SK-N-SH (cell line): ENCODE measurements around the gene RAB15. TPM values are rescaled to one million over a fixed set of nuclear protein-coding genes. Genes with fewer than 3 reads are reported as not detected.

Experiments
- CTCF ChIA-PET: fragments of 300-600, 350-600 bp; formaldehyde crosslinking; extraction: SDS; loops from one replicate; lab custom pipeline; 2021; lab: Yijun Ruan, JAX
- POLR2A ChIA-PET: fragments of 350-600 bp; sonication (Branson Sonifier 250); formaldehyde crosslinking; extraction: SDS; loops from one replicate; lab custom pipeline; 2020; ENCODE audit warnings: antibody characterized with exemption, inconsistent platforms; lab: Yijun Ruan, JAX
- DNase-seq: peaks from one replicate; pipeline ENCODE4 v3.0.0; 2012
- H2AFZ ChIP-seq: fragments of 200-600 bp; sonication (generic); 2 replicates; pipeline ENCODE4 v1.8.1; 2016; ENCODE audit warnings: antibody characterized with exemption, mild to moderate bottlenecking, low read depth
- H3F3A ChIP-seq: fragments of 200-600 bp; sonication (generic); replicated peaks from 2 replicates; pipeline ENCODE3; 2016; ENCODE audit warnings: antibody characterized with exemption, mild to moderate bottlenecking; ENCODE audit not compliant: insufficient read depth
- H3K27ac ChIP-seq, 2 experiments: fragments of 200-500 bp in 1 of 2; fragments of 200-600 bp in 1 of 2; sonication (Bioruptor generic) in 1 of 2; sonication (generic), shearing (Covaris generic) in 1 of 2; 2 replicates each; pipeline versions ENCODE4 v1.5.1 to v1.6.1; 2014 to 2016; ENCODE audit warnings: low read depth in 2 of 2, inconsistent platforms in 1 of 2, low read length in 1 of 2, mild to moderate bottlenecking in 1 of 2, mixed read lengths in 1 of 2
- H3K27me3 ChIP-seq: fragments of 200-600 bp; sonication (generic), shearing (Covaris generic); 2 replicates; pipeline ENCODE4 v1.6.1; 2016; ENCODE audit warnings: mixed run types; ENCODE audit not compliant: insufficient read depth
- H3K36me3 ChIP-seq, 2 experiments: fragments of 200-500 bp in 1 of 2; fragments of 200-600 bp in 1 of 2; sonication (Bioruptor generic) in 1 of 2; sonication (generic) in 1 of 2; replicated peaks in 1 of 2; 2 replicates each; pipeline versions ENCODE3 to v1.5.1; 2014 to 2016; ENCODE audit warnings: low read length in 1 of 2, mild to moderate bottlenecking in 1 of 2; ENCODE audit not compliant: insufficient read depth in 2 of 2, control insufficient read depth in 1 of 2
- H3K4me1 ChIP-seq, 2 experiments: fragments of 200-500 bp in 1 of 2; fragments of 200-600 bp in 1 of 2; sonication (Bioruptor generic) in 1 of 2; sonication (generic), shearing (Covaris generic) in 1 of 2; 2 replicates each; pipeline versions ENCODE4 v1.5.1 to v1.6.1; 2014 to 2016; ENCODE audit warnings: low read depth in 1 of 2, low read length in 1 of 2, mixed run types in 1 of 2; ENCODE audit not compliant: insufficient read depth in 2 of 2, control insufficient read depth in 1 of 2
- H3K4me2 ChIP-seq: fragments of 200-600 bp; sonication (generic), shearing (Covaris generic); 2 replicates; pipeline ENCODE4 v1.6.1; 2017; ENCODE audit warnings: mixed run types
- H3K4me3 ChIP-seq, 2 experiments: fragments of 200-500 bp in 1 of 2; fragments of 200-600 bp in 1 of 2; sonication (Bioruptor generic) in 1 of 2; sonication (generic), shearing (Covaris generic) in 1 of 2; 2 replicates each; pipeline versions ENCODE4 v1.5.1 to v1.8.1; 2014 to 2016; ENCODE audit warnings: low read depth in 2 of 2, inconsistent platforms in 1 of 2, low read length in 1 of 2, mild to moderate bottlenecking in 1 of 2, mixed read lengths in 1 of 2, moderate library complexity in 1 of 2
- H3K79me2 ChIP-seq: fragments of 200-600 bp; sonication (generic); 2 replicates; pipeline ENCODE4 v1.8.1; 2017; ENCODE audit warnings: mild to moderate bottlenecking; ENCODE audit not compliant: insufficient read depth
- H3K9ac ChIP-seq: fragments of 200-600 bp; sonication (generic); 2 replicates; pipeline ENCODE4 v1.6.1; 2017; ENCODE audit warnings: mixed run types
- H3K9me2 ChIP-seq: fragments of 200-600 bp; sonication (generic); 2 replicates; pipeline ENCODE4 v1.6.1; 2017; ENCODE audit warnings: mixed run types
- H3K9me3 ChIP-seq: fragments of 200-600 bp; sonication (generic); 2 replicates; pipeline ENCODE4 v1.6.1; 2017; ENCODE audit warnings: mixed run types, mild to moderate bottlenecking, moderate library complexity
- H4K20me1 ChIP-seq: fragments of 200-600 bp; sonication (generic); 2 replicates; pipeline ENCODE4 v1.6.1; 2017; ENCODE audit warnings: mild to moderate bottlenecking, mixed run types; ENCODE audit not compliant: insufficient read depth
- CHD2 ChIP-seq: fragments of 150-350 bp; IDR thresholded peaks from 2 replicates; pipeline ENCODE4 v1.6.1; 2018; ENCODE audit warnings: low read length; ENCODE audit not compliant: partially characterized antibody
- CTCF ChIP-seq: fragments of 200-600 bp; sonication (generic); IDR thresholded peaks from 2 replicates; pipeline ENCODE4 v1.6.1; 2017; ENCODE audit warnings: antibody characterized with exemption, mild to moderate bottlenecking, moderate library complexity
- ELF1 ChIP-seq: IDR thresholded peaks from 2 replicates; pipeline ENCODE4 v1.4.0; 2012
- EZH2phosphoT487 ChIP-seq: fragments of 200-600 bp; sonication (generic); IDR thresholded peaks from 2 replicates; pipeline ENCODE4 v1.6.1; 2017; ENCODE audit warnings: low read depth, mixed run types, mild to moderate bottlenecking, antibody characterized with exemption, moderate library complexity, borderline replicate concordance
- FOSL2 ChIP-seq: IDR thresholded peaks from 2 replicates; pipeline ENCODE4 v1.4.0; 2012; ENCODE audit warnings: low read depth, mild to moderate bottlenecking, moderate library complexity, borderline replicate concordance
- FOXJ3 ChIP-seq: sonication (generic); formaldehyde crosslinking; IDR thresholded peaks from 2 replicates; pipeline ENCODE4 v1.5.1; 2020; ENCODE audit warnings: mild to moderate bottlenecking, missing genetic modification reagents
- FOXM1 ChIP-seq: IDR thresholded peaks from 2 replicates; pipeline ENCODE4 v1.4.0; 2012; ENCODE audit warnings: low read depth, mild to moderate bottlenecking
- IRF3 ChIP-seq: fragments of 150-350 bp; IDR thresholded peaks from 2 replicates; pipeline ENCODE4 v1.6.1; 2016; ENCODE audit warnings: mild to moderate bottlenecking, low read depth, low read length
- JUND ChIP-seq: IDR thresholded peaks from 2 replicates; pipeline ENCODE4 v1.4.0; 2012
- MEF2A ChIP-seq: IDR thresholded peaks from 2 replicates; pipeline ENCODE4 v1.4.0; 2012; ENCODE audit warnings: low read depth, borderline replicate concordance
- PBX3 ChIP-seq: IDR thresholded peaks from 2 replicates; pipeline ENCODE4; 2012
- POLR2AphosphoS5 ChIP-seq: IDR thresholded peaks from 2 replicates; pipeline ENCODE4 v1.6.1; 2012; ENCODE audit warnings: low read depth, low read length
- RAD21 ChIP-seq: IDR thresholded peaks from 2 replicates; pipeline ENCODE4 v1.6.1; 2012; ENCODE audit warnings: mild to moderate bottlenecking, low read length
- RCOR1 ChIP-seq: fragments of 150-350 bp; IDR thresholded peaks from 2 replicates; pipeline ENCODE4 v1.6.1; 2017; ENCODE audit warnings: antibody characterized with exemption, low read length
- SMC3 ChIP-seq: IDR thresholded peaks from 2 replicates; pipeline ENCODE4 v1.6.1; 2012; ENCODE audit warnings: low read depth, low read length, improper control_type of control experiment
- TAF1 ChIP-seq: IDR thresholded peaks from 2 replicates; pipeline ENCODE4 v1.6.1; 2012; ENCODE audit warnings: low read depth, mild to moderate bottlenecking, low read length, moderate library complexity, borderline replicate concordance
- TCF12 ChIP-seq: IDR thresholded peaks from 2 replicates; pipeline ENCODE4 v1.4.0; 2012
- USF2 ChIP-seq: fragments of 150-350 bp; IDR thresholded peaks from 2 replicates; pipeline ENCODE4 v1.6.1; 2017; ENCODE audit warnings: antibody characterized with exemption, low read length, low read depth, borderline replicate concordance
- YY1 ChIP-seq: IDR thresholded peaks from 2 replicates; pipeline ENCODE4 v1.4.0; 2012; ENCODE audit warnings: low read depth, mild to moderate bottlenecking
- WGBS: methylation state at CpG from one replicate; pipeline ENCODE4 v1.1.6; 2017; ENCODE audit warnings: low lambda C conversion rate; 5-methylcytosine and 5-hydroxymethylcytosine counted together
- polyA plus RNA-seq, 3 experiments: library from polyadenylated mRNA; depleted of rRNA; stranded (reverse); fragments of >200 nt; gene quantifications; 2 replicates each; pipeline ENCODE4 v1.2.3, GENCODE V29; 2012

The RAB15 gene
- polyA plus RNA-seq, 1 of the 3 experiments (the other 2 are of a cell fraction) = 14.2 TPM

- no peak overlapping the region for H3K4me2 ChIP-seq
- H3F3A ChIP-seq = peaks cover 11% of the 10 kb centered on the region
- H3K27me3 ChIP-seq = no peaks in the 10 kb centered on the region
- H3K9me3 ChIP-seq = no peaks in the 10 kb centered on the region
- H3K27ac ChIP-seq = no peak overlapping the region
- H4K20me1 ChIP-seq = no peaks in the 10 kb centered on the region; the same call in 1 of the 2 replicates
- POLR2A ChIA-PET = no interaction called here
- no peaks in the 10 kb centered on the region for H3K9me2 ChIP-seq
- WGBS = 100% methylated on average over 1 of the region's 1 CpG
- H3K36me3 ChIP-seq = peaks cover 16 to 25% of the 10 kb centered on the region in 2 experiments
- no peaks in the 10 kb centered on the region; a peak in 2 of 4 replicates for H3K4me1 ChIP-seq
- H3K4me3 ChIP-seq = no peak overlapping the region
- no peak for DNase-seq
- no peak overlapping the region for H3K9ac ChIP-seq
- TF ChIP-seq IRF3 (no peak), SMC3 (peak; percentile 22; the same call in 1 of the 2 replicates), CTCF (peak; percentile 45), RCOR1 (no peak), RAD21 (peak; percentile 55), PBX3 (no peak), FOXM1 (no peak)
- peaks cover 11% of the 10 kb centered on the region; the same call in 1 of the 2 replicates for H3K79me2 ChIP-seq
- no peak overlapping the region for H2AFZ ChIP-seq
- CTCF ChIA-PET = interaction anchor here (1.4 to 1.6 kb wide), 2 partner anchors 13 to 124 kb away, joined by 3 to 7 read pairs; no protein-coding TSS in a partner anchor
Observed at GRCh38 chr14:64937821-64938193, 34.3 kb downstream of the RAB15 start.

GRCh38 chr14:64937171-64937820 lies 34.8 kb downstream of the RAB15 start:
- no peak overlapping the region for H2AFZ ChIP-seq
- no peaks in the 10 kb centered on the region; a peak in 2 of 4 replicates for H3K4me1 ChIP-seq
- no peak overlapping the region for H3K9ac ChIP-seq
- no peak overlapping the region for H3K4me2 ChIP-seq
- peaks cover 13% of the 10 kb centered on the region; the same call in 1 of the 2 replicates for H3K79me2 ChIP-seq
- H3K27me3 ChIP-seq = no peaks in the 10 kb centered on the region
- DNase-seq = no peak
- H4K20me1 ChIP-seq = no peaks in the 10 kb centered on the region; the same call in 1 of the 2 replicates
- no peak overlapping the region for H3K4me3 ChIP-seq
- H3K9me2 ChIP-seq = no peaks in the 10 kb centered on the region
- H3K36me3 ChIP-seq = peaks cover 21 to 30% of the 10 kb centered on the region in 2 experiments
- ChIA-PET POLR2A (no interaction called here), CTCF (interaction anchor here (0.8 to 2.4 kb wide), 6 partner anchors 13 to 124 kb away, joined by 3 to 12 read pairs (median 6); no protein-coding TSS in a partner anchor)
- no peaks in the 10 kb centered on the region for H3K9me3 ChIP-seq
- WGBS = 67% methylated on average over 1 of the region's 1 CpG
- no peak overlapping the region; a peak in 1 of 4 replicates for H3K27ac ChIP-seq
- peaks cover 11% of the 10 kb centered on the region for H3F3A ChIP-seq
- TF ChIP-seq MEF2A = no peak
- no peak for TF ChIP-seq USF2
- no peak for TF ChIP-seq POLR2AphosphoS5
- TF ChIP-seq ELF1 = no peak
- TF ChIP-seq TCF12 = no peak
- no peak for TF ChIP-seq FOSL2
- TF ChIP-seq RAD21 = no peak
- TF ChIP-seq CHD2 = no peak
- TF ChIP-seq JUND = no peak
- no peak for TF ChIP-seq FOXJ3
- no peak for TF ChIP-seq IRF3
- no peak for TF ChIP-seq PBX3
- TF ChIP-seq EZH2phosphoT487 = no peak
- no peak for TF ChIP-seq RCOR1
- TF ChIP-seq TAF1 = no peak
- no peak for TF ChIP-seq YY1
